ENCODE measurements around the gene ADAP1.
"Not testable (repeated sequence)": the region's sequence is repeated elsewhere in the genome, so short reads cannot be mapped to it uniquely, and the experiment has no call there.

Gene ADAP1

DNA sequence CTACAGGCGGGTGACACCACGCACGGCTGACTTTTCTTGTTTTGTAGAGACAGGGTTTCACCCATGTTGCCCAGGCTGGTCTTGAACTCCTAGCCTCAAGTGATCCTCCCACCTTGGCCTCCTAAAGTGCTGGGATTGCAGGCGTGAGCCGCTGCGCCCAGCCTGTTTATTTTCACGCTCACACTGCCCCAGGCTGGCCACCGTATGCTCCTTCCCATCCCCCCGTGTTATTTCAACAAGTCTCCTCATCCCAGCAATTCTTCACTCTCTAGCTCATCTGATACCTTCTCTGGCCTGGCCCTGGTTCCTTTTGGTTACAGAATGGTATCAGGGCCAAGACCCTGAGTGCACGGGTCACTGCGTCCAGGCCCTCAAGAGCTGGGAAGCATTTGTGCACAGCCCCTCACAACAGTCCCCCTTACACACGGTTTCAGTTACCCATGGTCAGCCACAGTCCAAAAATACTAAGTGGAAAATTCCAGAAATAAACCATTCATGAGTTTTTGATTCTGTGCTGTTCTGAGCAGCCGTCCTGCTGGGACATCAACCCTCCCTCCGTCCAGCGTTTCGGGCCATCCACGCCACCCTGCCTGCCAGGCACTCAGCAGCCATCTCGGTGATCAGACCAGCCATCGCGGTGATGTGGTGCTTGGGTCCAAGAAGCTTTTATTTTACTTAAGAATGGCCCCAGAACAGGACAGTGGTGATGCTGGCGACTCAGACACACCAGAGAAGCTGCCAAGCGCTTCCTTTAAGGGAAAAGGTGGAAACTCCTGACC, 12.0 kb upstream of the ADAP1 start:
- TF ChIP-seq, protein P1, sequence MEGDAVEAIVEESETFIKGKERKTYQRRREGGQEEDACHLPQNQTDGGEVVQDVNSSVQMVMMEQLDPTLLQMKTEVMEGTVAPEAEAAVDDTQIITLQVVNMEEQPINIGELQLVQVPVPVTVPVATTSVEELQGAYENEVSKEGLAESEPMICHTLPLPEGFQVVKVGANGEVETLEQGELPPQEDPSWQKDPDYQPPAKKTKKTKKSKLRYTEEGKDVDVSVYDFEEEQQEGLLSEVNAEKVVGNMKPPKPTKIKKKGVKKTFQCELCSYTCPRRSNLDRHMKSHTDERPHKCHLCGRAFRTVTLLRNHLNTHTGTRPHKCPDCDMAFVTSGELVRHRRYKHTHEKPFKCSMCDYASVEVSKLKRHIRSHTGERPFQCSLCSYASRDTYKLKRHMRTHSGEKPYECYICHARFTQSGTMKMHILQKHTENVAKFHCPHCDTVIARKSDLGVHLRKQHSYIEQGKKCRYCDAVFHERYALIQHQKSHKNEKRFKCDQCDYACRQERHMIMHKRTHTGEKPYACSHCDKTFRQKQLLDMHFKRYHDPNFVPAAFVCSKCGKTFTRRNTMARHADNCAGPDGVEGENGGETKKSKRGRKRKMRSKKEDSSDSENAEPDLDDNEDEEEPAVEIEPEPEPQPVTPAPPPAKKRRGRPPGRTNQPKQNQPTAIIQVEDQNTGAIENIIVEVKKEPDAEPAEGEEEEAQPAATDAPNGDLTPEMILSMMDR (IDR thresholded peaks at IDR 0.05; ENCODE audit: low read depth, low read length, missing control alignments): no peak

DNA sequence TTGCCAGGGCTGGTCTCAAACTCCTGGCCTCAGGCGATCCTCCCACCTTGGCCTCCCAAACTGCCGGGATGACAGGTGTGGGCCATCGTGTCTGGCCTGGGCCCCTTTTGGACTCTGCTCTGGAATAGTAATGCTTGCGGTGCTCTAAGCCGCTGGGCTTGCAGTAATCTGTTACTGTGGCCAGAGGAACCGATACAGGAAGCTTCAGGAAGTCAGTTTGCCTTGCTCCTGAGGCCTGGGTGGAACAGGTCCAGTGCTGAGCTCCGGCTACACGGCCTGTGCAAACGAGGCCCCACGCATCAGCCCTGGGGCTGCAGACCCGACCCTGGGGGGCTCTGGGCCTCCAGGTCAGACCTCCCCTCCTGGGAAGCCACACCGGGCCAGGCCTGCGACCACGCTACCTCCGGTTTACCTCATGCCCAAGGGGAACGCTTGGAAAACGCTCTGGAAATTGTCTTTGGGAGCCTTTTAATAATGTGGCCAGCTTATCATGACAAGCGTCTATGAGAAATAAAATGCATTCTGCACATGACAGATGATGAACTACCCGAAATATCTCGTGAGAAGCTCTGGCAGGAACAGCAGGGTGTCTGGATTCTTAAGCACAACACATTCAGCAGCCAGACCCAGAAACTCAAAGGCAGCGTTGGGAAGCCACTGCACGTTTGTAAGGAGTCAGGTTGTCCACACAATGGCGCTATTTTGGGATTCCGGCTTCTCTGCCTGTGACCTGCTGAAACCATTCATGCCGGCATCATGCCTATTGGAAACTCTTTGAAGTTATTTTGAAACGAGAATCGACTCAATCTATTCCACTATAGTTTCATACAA, 10.1 kb upstream of the ADAP1 start:
- TF ChIP-seq, protein P1 (IDR thresholded peaks at IDR 0.05; ENCODE audit: low read depth, low read length, missing control alignments): no peak
- no peak for DNase-seq (ENCODE audit: low read depth)
- H3K4me3 ChIP-seq (ENCODE audit: low read depth, low read length): no peak overlapping the region

More for the DNA sequence above, 12.0 kb upstream of the ADAP1 start:
- H3K4me3 ChIP-seq (ENCODE audit: low read depth, low read length): no peak overlapping the region
- DNase-seq (ENCODE audit: low read depth): no peak

DNA sequence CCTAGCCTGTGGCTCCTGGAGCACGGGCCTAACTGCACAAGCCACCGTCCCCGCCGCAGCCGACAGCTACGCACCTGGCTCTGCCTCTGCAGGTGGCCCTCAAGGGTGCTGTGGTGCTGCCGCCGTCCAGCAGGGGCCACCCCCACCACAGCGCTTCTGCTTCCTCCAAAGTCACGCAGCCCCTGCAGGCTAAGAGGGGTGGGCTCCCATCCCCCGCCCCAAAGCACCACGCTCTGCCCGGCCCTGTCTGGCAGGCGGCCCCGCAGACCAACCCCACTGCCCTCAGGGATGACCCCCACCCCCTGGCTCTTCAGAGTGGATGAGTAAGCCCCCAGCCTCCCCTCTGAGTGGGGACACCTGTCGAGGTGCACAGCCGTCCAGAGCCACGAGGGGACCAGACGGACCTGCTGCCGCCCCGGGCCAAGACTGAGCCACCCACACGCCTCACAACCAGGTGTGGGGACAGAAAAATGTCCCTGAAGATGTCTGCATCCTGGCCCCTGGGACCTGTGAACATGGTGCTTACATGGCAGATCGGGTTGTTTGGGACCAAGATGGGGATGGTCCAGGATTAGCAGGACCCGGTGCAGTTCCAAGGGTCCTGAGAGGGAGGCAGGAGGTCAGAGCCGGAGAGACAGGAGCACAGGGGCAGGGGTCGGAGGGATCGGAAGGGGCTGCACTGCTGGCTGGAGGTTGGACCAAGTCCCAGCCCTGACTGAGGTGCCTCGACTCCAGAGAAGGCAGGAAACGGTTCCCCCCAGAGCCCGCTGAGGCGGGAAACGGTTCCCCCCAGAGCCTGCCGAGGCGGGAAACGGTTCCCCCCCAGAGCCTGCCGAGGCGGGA, 9.0 kb upstream of the ADAP1 start:
- TF ChIP-seq, protein P1 (IDR thresholded peaks at IDR 0.05; ENCODE audit: low read depth, low read length, missing control alignments): peak; percentile 40
- H3K4me3 ChIP-seq (ENCODE audit: low read depth, low read length): no peak overlapping the region
- no peak for DNase-seq (ENCODE audit: low read depth)

DNA sequence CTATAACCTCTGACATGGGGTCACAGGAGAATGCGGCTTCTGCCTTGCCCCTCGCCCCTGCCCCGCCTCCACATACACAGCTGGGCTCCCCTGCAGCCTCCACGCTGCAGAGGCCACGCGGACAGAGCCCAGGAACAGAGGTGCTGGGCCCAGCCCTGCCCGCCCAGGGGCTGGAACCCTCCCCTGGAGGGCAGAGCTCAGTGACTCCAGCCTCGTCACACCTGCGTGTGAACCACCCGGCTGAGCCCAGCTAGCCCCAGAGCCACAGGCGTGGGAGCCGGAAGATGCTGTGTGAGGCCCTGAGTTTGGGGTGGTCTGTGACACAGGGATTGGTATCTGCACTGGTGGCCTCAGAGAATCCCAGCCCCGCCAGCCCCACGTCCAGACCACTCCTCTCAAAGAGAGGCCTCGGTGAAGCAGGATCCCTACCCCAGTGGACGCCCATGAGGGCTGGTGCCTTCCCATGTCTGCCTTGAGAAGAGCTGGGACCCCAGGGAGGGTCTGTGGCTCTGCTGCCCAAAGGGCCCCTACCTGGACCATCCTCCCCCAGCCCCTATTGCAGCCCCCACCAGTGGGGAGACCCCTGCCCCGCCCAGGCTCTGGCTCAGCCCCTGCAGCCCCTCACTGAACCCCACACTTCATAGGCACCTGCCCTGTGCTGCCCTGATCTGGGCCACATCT, 8.1 kb upstream of the ADAP1 start:
- H3K4me3 ChIP-seq (ENCODE audit: low read depth, low read length): no peak overlapping the region
- DNase-seq (ENCODE audit: low read depth): no peak
- TF ChIP-seq, protein P1 (IDR thresholded peaks at IDR 0.05; ENCODE audit: low read depth, low read length, missing control alignments): no peak

DNA sequence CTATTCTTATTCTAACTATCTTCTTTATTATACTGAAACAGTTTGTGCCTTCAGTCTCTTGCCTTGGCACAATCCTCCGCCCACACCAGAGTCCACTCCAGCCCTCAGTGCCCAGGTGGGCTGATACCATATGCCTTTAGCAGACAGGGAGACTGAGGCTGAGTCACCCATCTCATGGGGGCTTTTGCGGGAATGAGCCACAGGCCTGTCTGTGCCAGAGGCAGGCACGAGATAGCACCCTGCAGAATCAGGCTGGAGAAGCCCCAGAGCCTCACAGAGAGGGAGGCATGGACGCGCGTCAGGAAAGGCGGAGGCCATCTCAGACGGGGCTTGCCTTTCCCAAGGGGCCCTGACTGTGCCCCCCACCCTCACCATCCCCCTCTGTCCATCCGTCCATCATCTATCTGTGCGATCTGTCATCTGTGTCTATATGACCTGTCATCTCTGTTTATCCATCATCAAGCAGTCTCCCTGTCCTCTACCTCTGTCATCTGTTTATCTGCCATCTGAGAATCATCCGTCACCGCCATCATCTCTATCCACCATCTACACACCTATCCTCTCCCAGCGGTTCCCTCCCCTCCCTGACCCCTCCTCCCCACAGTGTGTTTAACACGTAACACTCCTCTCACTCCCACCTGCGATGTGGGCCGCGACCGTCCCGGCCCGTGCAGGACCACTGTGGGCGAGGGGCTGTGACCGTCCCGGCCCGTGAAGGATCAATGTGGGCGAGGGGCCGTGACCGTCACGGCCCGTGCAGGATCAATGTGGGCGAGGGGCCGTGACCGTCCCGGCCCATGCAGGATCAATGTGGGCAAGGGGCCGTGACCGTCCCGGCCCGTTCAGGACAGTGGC, 7.3 kb upstream of the ADAP1 start:
- TF ChIP-seq, protein P1 (IDR thresholded peaks at IDR 0.05; ENCODE audit: low read depth, low read length, missing control alignments): no peak
- DNase-seq (ENCODE audit: low read depth): no peak
- H3K4me3 ChIP-seq (ENCODE audit: low read depth, low read length): no peak overlapping the region

DNA sequence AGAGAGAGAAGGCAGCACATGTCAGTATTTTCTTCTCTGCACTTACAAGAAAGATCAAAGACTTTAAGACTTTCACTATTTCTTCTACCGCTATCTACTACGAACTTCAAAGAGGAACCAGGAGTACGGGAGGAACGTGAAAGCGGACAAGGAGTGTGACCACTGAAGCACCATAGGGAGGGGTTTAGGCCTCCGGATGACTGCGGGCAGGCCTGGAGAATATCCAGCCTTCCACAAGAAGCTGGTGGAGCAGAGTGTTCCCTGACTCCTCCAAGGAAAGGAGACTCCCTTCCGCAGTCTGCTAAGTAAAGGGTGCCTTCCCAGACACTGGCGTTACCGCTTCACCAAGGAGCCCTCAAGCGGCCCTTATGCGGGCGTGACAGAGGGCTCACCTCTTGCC, 6.5 kb upstream of the ADAP1 start:
- not testable (repeated sequence) for H3K4me3 ChIP-seq (ENCODE audit: low read depth, low read length); DNase-seq (ENCODE audit: low read depth)

All from GM12864 (cell line).